Lung (tissue), 12 donors: ENCODE results near the gene VSX1. TPM values are rescaled to one million over a fixed set of nuclear protein-coding genes. Genes with fewer than 3 reads are reported as not detected.

Experiments
- ATAC-seq: fragments of 200-7000 bp; cut with Tn5 transposase; one replicate; pipeline ENCODE4 v1.9.1; 2020; ENCODE audit warnings: moderate number of reproducible peaks; ENCODE audit not compliant: insufficient read depth, low FRiP score
- DNase-seq, 3 donors: peaks; one replicate each; pipeline ENCODE4 v3.0.0-alpha.2; 2013 to 2017
- H3K27ac ChIP-seq, 2 donors: one replicate each; pipeline ENCODE4 v1.5.1; 2013; ENCODE audit warnings: mild to moderate bottlenecking in 2 of 2, moderate library complexity in 2 of 2, control low read depth in 1 of 2, inconsistent platforms in 1 of 2, low read depth in 1 of 2, low read length in 1 of 2
- H3K27me3 ChIP-seq, 3 donors: one replicate each; pipeline ENCODE4 v1.5.1; 2013; ENCODE audit warnings: low read length in 2 of 3; ENCODE audit not compliant: control insufficient read depth in 3 of 3, insufficient read depth in 3 of 3
- H3K36me3 ChIP-seq, 4 donors: one replicate each; pipeline ENCODE4 v1.5.1; 2013; ENCODE audit warnings: low read length in 4 of 4, mild to moderate bottlenecking in 1 of 4, moderate library complexity in 1 of 4; ENCODE audit not compliant: control insufficient read depth in 4 of 4, insufficient read depth in 4 of 4
- H3K4me1 ChIP-seq, 5 donors: one replicate each; pipeline ENCODE4 v1.5.1; 2013; ENCODE audit warnings: low read length in 5 of 5, mild to moderate bottlenecking in 2 of 5, moderate library complexity in 1 of 5; ENCODE audit not compliant: control insufficient read depth in 5 of 5, insufficient read depth in 5 of 5
- H3K4me3 ChIP-seq: one replicate; pipeline ENCODE4 v1.5.1; 2013; ENCODE audit warnings: mild to moderate bottlenecking, control low read depth, moderate library complexity
- H3K9ac ChIP-seq, 2 donors: one replicate each; pipeline ENCODE4 v1.5.1; 2013; ENCODE audit warnings: low read length in 2 of 2, control low read depth in 1 of 2; ENCODE audit not compliant: insufficient read depth in 1 of 2
- H3K9me3 ChIP-seq, 4 donors: one replicate each; pipeline ENCODE4 v1.5.1; 2013; ENCODE audit warnings: low read length in 3 of 4, mild to moderate bottlenecking in 1 of 4, moderate library complexity in 1 of 4; ENCODE audit not compliant: control insufficient read depth in 4 of 4, insufficient read depth in 3 of 4
- CTCF ChIP-seq: IDR thresholded peaks from 2 replicates; pipeline ENCODE4 v1.5.1; 2012; ENCODE audit warnings: mild to moderate bottlenecking; ENCODE audit errors: control extremely low read depth, extremely low read depth
- WGBS, 2 donors: extraction: QIAGEN DNeasy Blood & Tissue Kit; methylation state at CpG; one replicate each; pipeline ENCODE4 v1.1.7; 2013; 5-methylcytosine and 5-hydroxymethylcytosine counted together
- polyA plus RNA-seq, 2 donors: library from polyadenylated mRNA; stranded (reverse); fragments of 200-250 nt; gene quantifications; one replicate each; pipeline ENCODE4 v1.2.1, GENCODE V29; 2013
- total RNA-seq, 2 donors: library from RNA; depleted of rRNA in 1 of 2; stranded (reverse); fragments of >200 nt in 1 of 2; gene quantifications; one replicate each; pipeline ENCODE4 v1.2.1, GENCODE V29; 2014 to 2021
- donor health status: control.
- donor health status: control.
- donor health status: Bipolar disorder and iron deficiency.
- donor health status: healthy.
- donor health status: DM: yes; HTN: yes; CAD: no.

VSX1 gene
- total and polyA plus RNA-seq, 4 donors = not detected

- peaks cover 21 to 90% (median 71%) of the 10 kb centered on the region in 3 donors for H3K27me3 ChIP-seq
- no peak overlapping the region for H3K9ac ChIP-seq
- H3K4me3 ChIP-seq = no peak overlapping the region
- peaks cover 0 to 6% (median 0%) of the 10 kb centered on the region in 4 donors for H3K9me3 ChIP-seq
- H3K4me1 ChIP-seq = peaks cover 0 to 7% (median 3%) of the 10 kb centered on the region in 5 donors
- no peak for ATAC-seq
- 81 to 84% methylated on average over 8 of the region's 8 CpGs for WGBS, 2 donors
- no peak for TF ChIP-seq CTCF
- H3K36me3 ChIP-seq = no peaks in the 10 kb centered on the region
- no peak for DNase-seq
- H3K27ac ChIP-seq = no peak overlapping the region
These were observed 3.3 kb downstream of the VSX1 start for GRCh38 chr20:25078662-25079061.

GRCh38 chr20:25077610-25078169 lies 4.3 kb downstream of the VSX1 start:
- H3K27me3 ChIP-seq = peaks cover 16 to 88% (median 63%) of the 10 kb centered on the region in 3 donors
- peaks cover 0 to 7% (median 3%) of the 10 kb centered on the region in 5 donors for H3K4me1 ChIP-seq
- WGBS, 2 donors = 5% methylated on average over 36 to 38 of the region's 38 CpGs
- no peak for TF ChIP-seq CTCF
- no peak overlapping the region for H3K4me3 ChIP-seq
- no peak overlapping the region for H3K27ac ChIP-seq
- ATAC-seq (no peak), DNase-seq (no peak)
- no peak overlapping the region for H3K9ac ChIP-seq
- H3K9me3 ChIP-seq = peaks cover 0 to 6% (median 0%) of the 10 kb centered on the region in 4 donors
- no peaks in the 10 kb centered on the region for H3K36me3 ChIP-seq

- Histone ChIP-seq H3K9me3 (peaks cover 0 to 6% (median 0%) of the 10 kb centered on the region in 4 donors), H3K36me3 (no peaks in the 10 kb centered on the region), H3K4me3 (no peak overlapping the region), H3K4me1 (peaks cover 0 to 7% (median 3%) of the 10 kb centered on the region in 5 donors), H3K27me3 (peaks cover 11 to 88% (median 65%) of the 10 kb centered on the region in 3 donors), H3K27ac (no peak overlapping the region), H3K9ac (no peak overlapping the region)
- WGBS, 2 donors = 33 to 40% methylated on average over 14 of the region's 14 CpGs
- no peak for DNase-seq
- TF ChIP-seq CTCF = no peak
- ATAC-seq = no peak
These were observed 5.0 kb downstream of the VSX1 start for GRCh38 chr20:25076731-25077609.
